Hypothalamus (tissue), 51 donors: Measurements from ENCODE around the gene DOCK6.

Source experiments
- DNase-seq, 51 donors: peaks; one replicate each; lab custom pipeline; 2025; lab: John Stamatoyannopoulos, UW

The DOCK6 gene, protein sequence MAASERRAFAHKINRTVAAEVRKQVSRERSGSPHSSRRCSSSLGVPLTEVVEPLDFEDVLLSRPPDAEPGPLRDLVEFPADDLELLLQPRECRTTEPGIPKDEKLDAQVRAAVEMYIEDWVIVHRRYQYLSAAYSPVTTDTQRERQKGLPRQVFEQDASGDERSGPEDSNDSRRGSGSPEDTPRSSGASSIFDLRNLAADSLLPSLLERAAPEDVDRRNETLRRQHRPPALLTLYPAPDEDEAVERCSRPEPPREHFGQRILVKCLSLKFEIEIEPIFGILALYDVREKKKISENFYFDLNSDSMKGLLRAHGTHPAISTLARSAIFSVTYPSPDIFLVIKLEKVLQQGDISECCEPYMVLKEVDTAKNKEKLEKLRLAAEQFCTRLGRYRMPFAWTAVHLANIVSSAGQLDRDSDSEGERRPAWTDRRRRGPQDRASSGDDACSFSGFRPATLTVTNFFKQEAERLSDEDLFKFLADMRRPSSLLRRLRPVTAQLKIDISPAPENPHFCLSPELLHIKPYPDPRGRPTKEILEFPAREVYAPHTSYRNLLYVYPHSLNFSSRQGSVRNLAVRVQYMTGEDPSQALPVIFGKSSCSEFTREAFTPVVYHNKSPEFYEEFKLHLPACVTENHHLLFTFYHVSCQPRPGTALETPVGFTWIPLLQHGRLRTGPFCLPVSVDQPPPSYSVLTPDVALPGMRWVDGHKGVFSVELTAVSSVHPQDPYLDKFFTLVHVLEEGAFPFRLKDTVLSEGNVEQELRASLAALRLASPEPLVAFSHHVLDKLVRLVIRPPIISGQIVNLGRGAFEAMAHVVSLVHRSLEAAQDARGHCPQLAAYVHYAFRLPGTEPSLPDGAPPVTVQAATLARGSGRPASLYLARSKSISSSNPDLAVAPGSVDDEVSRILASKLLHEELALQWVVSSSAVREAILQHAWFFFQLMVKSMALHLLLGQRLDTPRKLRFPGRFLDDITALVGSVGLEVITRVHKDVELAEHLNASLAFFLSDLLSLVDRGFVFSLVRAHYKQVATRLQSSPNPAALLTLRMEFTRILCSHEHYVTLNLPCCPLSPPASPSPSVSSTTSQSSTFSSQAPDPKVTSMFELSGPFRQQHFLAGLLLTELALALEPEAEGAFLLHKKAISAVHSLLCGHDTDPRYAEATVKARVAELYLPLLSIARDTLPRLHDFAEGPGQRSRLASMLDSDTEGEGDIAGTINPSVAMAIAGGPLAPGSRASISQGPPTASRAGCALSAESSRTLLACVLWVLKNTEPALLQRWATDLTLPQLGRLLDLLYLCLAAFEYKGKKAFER (N-terminal part only)

GRCh38 chr19:11261971-11262839 lies at the start of gene DOCK6:
TSS of gene DOCK6 (minus strand) at chr19:11262524. CDS start at chr19:11262440, 84 bp downstream.
- peak in 3 of 51 donors; percentile 10 to 32 (median 18) for DNase-seq

DNA sequence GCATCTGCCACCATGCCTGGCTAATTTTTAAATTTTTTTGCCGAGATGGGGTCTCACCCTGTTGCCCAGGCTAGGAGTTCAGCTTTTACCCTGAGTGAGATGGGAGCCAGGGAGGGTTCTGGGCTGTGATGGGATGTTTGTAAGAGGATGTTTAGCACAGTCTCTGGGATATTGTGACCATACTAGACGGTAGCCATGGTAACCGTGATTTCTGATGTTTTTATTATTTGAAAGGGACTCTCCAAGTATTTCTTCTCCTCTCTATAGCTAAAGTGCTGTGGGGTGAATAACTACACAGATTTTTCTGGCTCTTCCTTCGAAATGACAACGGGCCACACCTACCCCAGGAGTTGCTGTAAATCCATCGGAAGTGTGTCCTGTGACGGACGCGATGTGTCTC lies 44.0 kb upstream of the DOCK6 start:
- no peak for DNase-seq

GRCh38 chr19:11304936-11305335 lies 42.6 kb upstream of the DOCK6 start:
- no peak for DNase-seq

GRCh38 chr19:11300811-11301120 lies 38.4 kb upstream of the DOCK6 start:
- DNase-seq = peak in 3 of 51 donors; percentile 31 to 67 (median 64)

DNA sequence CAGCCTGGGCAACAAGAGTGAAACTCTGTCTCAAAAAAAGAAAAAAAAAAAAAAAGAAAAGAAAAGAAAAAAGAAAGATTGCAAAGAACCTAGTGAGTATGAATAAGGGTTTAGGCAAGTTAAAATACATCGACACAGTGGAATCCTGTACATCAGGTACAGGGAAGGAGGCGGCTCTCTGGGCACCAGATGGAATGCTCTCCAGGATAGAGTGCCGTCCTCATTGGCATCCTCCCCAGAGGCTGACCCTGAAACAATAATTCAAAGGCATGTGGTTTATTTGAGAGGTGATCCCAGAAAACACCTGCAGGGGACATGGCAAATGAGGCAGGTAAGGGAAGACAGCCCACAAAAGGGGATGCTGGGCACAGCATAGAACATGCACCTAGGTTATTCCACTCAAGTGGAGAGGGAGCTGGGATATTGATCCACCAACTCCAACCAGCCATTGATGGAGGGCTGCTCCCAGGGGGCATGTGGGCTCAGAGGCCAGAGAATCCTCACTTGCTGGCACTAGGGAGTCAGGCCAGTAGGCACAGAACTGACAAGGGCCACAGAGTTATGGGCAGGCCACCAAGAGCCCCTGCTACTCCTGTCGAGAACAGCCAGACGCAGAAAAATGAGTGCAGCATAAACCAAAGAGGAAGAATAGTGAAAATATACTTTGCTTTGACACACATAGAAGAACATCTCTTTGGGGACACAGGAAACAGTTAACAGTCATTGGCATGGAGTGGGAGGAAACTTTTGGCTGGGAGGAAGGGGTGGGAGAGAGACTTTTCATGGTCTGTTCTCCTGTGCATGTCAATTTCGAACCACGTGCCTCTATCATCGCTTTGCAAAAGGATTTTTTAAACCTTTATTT lies 37.9 kb upstream of the DOCK6 start:
- peak in 2 of 51 donors; percentile 5 to 64 for DNase-seq

DNA sequence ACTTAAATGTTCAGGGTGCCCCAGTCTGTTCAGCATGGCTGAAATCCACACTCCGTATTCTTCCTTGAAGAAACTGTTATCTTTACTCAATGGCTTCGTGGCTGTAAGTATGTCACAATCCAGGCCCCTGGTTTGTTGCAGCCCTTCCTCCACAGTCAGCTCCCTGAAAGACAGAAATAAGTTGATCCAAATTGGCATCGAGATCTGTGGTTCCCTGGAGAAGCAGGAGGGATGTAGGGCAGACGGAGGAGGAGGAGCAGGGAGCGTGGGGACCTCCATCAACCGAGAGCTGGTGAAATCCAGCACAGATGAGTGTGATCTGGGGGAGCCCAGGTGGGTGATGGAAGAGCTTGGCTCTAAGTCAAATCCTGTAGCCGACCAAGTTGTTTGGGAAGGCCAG lies 33.9 kb upstream of the DOCK6 start:
- DNase-seq = peak in 3 of 51 donors; percentile 4 to 56 (median 4)

DNA sequence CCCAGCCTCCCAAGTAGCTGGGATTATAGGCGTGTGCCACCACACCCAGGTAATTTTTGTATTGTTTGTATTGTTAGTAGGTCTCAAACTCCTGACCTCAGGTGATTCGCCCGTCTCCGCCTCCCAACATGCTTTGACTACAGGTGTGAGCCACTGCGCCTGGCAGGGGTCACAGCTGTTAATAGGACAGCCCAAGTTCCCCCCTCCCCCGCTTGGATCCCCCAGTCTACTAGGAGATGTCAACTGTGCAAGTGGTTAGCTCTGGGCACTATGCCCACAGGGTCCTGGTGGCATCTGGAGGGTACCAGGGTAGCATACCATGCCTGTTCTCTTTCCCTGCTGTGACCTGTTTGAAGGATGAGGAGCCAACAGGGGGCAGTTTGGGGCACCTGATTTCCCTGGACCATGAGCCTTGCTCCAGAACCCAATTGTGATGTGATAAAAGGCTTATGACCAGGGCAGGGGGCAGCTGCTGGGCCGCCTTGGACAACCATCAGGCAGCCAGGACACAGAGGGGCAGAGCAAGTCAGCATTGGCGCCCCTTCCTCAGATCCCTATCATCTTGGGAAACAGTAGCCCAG lies 33.4 kb upstream of the DOCK6 start, which contains the start of gene TSPAN16:
Gene TSPAN16, plus strand, starts transcription at position 496 of the 581 bp plus-strand sequence. CDS start 138 bp downstream, outside the sequence.
- no peak for DNase-seq

DNA sequence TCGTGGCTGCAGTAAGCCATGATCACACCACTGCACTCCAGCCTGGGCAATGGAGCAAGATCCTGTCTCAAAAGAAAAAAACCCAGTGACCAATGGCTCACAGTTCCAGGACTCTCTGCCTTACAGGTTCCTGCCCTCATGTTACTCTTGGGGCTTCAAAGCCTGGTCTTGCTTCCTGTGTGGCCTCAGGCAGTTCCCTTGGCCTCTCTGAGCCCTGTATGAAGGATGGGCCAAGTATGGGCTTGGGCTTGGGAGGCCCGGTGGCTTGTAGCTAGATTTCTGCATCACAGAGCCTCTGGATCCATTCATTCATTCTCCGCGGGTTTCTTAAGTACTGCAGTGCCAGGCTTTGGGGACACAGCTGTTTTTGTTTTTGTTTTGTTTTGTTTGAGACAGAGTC lies 32.9 kb upstream of the DOCK6 start:
- no peak for DNase-seq

DNA sequence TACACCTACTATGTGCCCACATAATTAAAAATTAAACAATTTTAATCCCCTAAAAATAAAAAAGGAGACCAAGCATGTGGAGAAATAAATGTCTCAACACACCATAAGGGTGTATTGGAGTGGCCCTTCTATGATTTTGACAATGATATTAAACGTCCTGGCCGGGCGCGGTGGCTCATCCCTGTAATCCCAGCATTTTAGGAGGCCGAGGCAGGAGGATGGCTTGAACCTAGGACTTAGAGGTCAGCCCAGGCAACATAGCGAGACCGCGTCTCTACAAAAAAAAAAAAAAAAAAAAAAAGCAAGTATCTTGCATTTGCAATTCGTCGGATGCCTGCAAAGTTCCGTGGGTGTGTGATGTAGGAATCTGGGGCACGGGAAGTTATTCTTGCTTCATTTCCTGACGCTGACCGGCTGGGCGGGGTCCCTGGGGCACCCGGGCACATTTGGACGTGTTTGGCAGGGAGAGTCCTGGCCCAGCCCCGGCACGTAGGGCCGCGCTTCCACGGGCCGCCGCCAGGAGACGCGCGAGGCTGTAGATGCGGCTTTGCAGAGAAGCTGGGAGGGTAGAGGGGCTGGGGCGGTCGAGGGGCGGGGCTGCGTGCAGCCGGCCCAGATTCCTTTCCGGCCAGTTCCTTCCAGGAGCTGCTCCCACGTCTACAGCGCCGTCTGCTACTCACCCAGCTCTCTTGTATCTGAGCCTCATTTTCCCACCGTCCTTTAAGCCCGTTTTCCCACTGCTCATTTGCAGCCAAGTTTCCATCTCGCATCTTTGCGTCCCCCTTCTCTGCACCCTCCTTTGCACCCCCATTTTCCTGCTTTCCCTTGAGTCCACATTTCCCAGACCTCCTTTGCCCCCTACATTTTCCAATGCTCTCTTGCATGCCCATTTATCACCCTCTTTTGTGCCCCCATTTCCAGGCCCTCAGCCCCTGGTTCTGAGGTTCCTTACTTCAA lies 31.4 kb upstream of the DOCK6 start:
- peak in 50 of 51 donors; percentile 49 to 92 (median 84) for DNase-seq

- no peak for DNase-seq
These were observed 29.7 kb upstream of the DOCK6 start for GRCh38 chr19:11291991-11292390.

GRCh38 chr19:11291415-11291814 lies 29.1 kb upstream of the DOCK6 start:
- no peak for DNase-seq

DNA sequence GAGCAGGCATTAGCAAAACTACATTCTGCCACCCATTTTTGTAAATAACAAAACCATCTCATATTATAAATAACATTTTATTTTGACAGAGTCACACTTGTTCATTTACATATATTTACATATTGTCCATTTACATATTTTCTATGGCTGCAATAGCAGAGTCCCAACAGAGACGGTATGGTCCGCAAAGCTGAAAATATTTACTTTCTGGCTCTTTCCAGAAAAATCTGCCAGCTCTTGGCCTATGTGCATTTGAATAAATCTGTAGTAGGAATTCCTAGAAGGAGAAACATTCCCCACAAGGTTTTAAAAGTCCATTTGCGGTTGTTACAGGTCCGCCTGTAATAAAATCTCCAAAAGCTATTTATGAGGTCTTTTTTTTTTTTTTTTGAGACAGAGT lies 27.9 kb upstream of the DOCK6 start:
- DNase-seq = no peak

DNA sequence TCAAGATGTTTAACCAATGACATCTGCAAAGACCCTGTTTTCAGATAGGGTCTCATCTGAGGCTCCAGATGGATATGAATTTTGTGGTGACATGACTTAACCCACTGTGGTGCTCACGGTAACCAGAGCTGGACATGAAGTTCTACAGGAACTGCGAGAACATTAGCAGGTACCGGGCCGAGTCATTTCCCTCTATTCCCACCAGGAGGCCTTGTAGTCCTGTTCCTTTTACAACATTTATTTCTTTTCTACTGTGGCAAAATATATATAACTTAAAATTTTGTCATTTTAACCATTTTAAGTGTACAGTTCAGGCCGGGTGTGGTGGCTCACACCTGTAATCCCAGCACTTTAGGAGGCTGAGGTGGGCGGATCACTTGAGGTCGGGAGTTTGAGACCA lies 26.0 kb upstream of the DOCK6 start:
- no peak for DNase-seq

- no peak for DNase-seq
These were observed 24.1 kb upstream of the DOCK6 start for GRCh38 chr19:11286312-11286974.

- DNase-seq = no peak
These were observed 22.2 kb upstream of the DOCK6 start for GRCh38 chr19:11284515-11284914.

DNA sequence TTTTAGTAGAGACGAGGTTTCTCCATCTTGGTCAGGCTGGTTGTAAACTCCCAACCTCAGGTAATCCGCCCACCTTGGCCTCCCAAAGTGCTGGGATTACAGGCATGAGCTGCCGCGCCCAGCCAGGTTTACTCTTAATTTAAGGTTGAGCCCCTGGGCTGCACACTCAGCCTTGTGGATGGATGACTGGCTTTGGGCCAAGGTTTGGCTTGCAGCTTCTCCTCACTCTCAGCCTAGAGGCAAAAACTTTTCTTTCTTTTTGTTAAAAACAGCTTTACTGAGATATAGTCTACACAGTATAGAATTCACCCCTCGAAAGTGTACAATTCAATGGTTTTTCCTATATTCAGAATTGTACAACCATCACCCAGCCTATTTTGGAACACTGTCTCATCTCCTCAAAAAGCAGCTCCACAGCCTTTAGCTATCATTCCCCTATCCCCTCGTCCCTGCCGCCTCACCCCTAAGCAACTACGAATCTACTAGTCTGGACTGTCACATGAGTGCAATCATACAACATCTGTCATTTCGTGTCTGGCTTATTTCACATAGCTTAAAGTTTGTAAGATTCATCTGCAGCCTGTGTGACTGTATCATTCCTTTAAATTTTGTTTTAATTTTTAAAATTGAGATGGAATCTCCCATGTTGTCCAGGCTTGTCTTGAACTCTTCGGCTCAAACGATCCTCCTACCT lies 19.2 kb upstream of the DOCK6 start:
- no peak for DNase-seq
